H1 (cell line): Measurements from ENCODE around the gene RALGDS. TPM values are rescaled to one million over a fixed set of nuclear protein-coding genes. Genes with fewer than 3 reads are reported as not detected.

ENCODE experiments used
- CTCF ChIA-PET: fragments of 300-600 bp; sonication (Branson Sonifier 250); formaldehyde crosslinking; loops from one replicate; lab custom pipeline; 2021; ENCODE audit not compliant: partially characterized antibody; lab: Charles Lee
- POLR2A ChIA-PET: fragments of 300-600 bp; sonication (Branson Sonifier 250); formaldehyde crosslinking; loops from one replicate; lab custom pipeline; 2021; ENCODE audit warnings: inconsistent platforms; ENCODE audit not compliant: partially characterized antibody; lab: Charles Lee
- DNase-seq, 2 experiments: peaks; one replicate each; pipeline versions ENCODE4 v3.0.0 to v3.0.0-alpha.2; 2010 to 2022; ENCODE audit warnings: low spot score in 2 of 2, low read depth in 1 of 2, mixed read lengths in 1 of 2
- FAIRE-seq: peaks from 2 replicates; lab custom pipeline; 2011; peaks lifted over from hg19 to GRCh38; lab: Jason Lieb, UNC
- H2AFZ ChIP-seq: 2 replicates; pipeline ENCODE4 v1.8.1; 2012; ENCODE audit warnings: low read length, inconsistent platforms
- H2AK5ac ChIP-seq: 2 replicates; pipeline ENCODE4 v1.6.1; 2013; ENCODE audit warnings: low read depth, low read length
- H2BK120ac ChIP-seq: replicated peaks from 2 replicates; pipeline ENCODE3; 2013; ENCODE audit warnings: low read depth, low read length, inconsistent platforms
- H2BK12ac ChIP-seq: 2 replicates; pipeline ENCODE4 v1.6.1; 2013; ENCODE audit warnings: low read depth, low read length
- H2BK15ac ChIP-seq: 2 replicates; pipeline ENCODE4 v1.6.1; 2013; ENCODE audit warnings: low read length
- H2BK20ac ChIP-seq: 2 replicates; pipeline ENCODE4 v1.6.1; 2013; ENCODE audit warnings: low read length
- H2BK5ac ChIP-seq: 2 replicates; pipeline ENCODE4 v1.6.1; 2013; ENCODE audit warnings: low read depth, low read length
- H3K14ac ChIP-seq: 2 replicates; pipeline ENCODE4 v1.6.1; 2013; ENCODE audit warnings: inconsistent platforms; ENCODE audit not compliant: insufficient read length
- H3K18ac ChIP-seq: 2 replicates; pipeline ENCODE4 v1.6.1; 2013; ENCODE audit warnings: low read length; ENCODE audit errors: extremely low read depth
- H3K23ac ChIP-seq: 2 replicates; pipeline ENCODE4 v1.6.1; 2013; ENCODE audit warnings: inconsistent platforms; ENCODE audit not compliant: insufficient read length
- H3K23me2 ChIP-seq: 2 replicates; pipeline ENCODE4 v1.6.1; 2013; ENCODE audit warnings: low read depth, low read length
- H3K27ac ChIP-seq: 2 replicates; pipeline ENCODE4 v1.6.1; 2011; ENCODE audit warnings: low read depth, low read length, inconsistent platforms
- H3K27me3 ChIP-seq, 4 experiments: replicated peaks in 1 of 4; 1 replicate in 1 of 4; 2 replicates in 3 of 4; pipeline versions ENCODE4 v1.6.1 to v1.8.1; 2011 to 2013; ENCODE audit warnings: low read length in 3 of 4, mild to moderate bottlenecking in 3 of 4, inconsistent platforms in 2 of 4, mixed read lengths in 2 of 4, moderate library complexity in 1 of 4; ENCODE audit not compliant: control insufficient read depth in 3 of 4, insufficient read depth in 3 of 4; ENCODE audit errors: extremely low read depth in 1 of 4
- H3K36me3 ChIP-seq, 4 experiments: 2 replicates each; pipeline versions ENCODE4 v1.6.1 to v1.8.1; 2011 to 2013; ENCODE audit warnings: mild to moderate bottlenecking in 4 of 4, low read length in 3 of 4, moderate library complexity in 2 of 4, control low read depth in 1 of 4, inconsistent platforms in 1 of 4; ENCODE audit not compliant: insufficient read depth in 4 of 4, control insufficient read depth in 2 of 4
- H3K4ac ChIP-seq: replicated peaks from 2 replicates; pipeline ENCODE3; 2013; ENCODE audit warnings: low read length, low read depth, mixed read lengths, inconsistent platforms; ENCODE audit not compliant: insufficient read length
- H3K4me1 ChIP-seq, 4 experiments: replicated peaks in 1 of 4; 1 replicate in 1 of 4; 2 replicates in 3 of 4; pipeline versions ENCODE4 v1.6.1 to v1.8.1; 2011 to 2013; ENCODE audit warnings: low read length in 3 of 4, inconsistent platforms in 2 of 4, mixed read lengths in 1 of 4; ENCODE audit not compliant: insufficient read depth in 4 of 4, control insufficient read depth in 3 of 4
- H3K4me2 ChIP-seq, 2 experiments: 2 replicates each; pipeline versions ENCODE4 v1.6.1 to v1.8.1; 2011 to 2013; ENCODE audit warnings: low read depth in 2 of 2, low read length in 2 of 2, control low read depth in 1 of 2, inconsistent platforms in 1 of 2, mild to moderate bottlenecking in 1 of 2; ENCODE audit not compliant: insufficient read depth in 1 of 2
- H3K4me3 ChIP-seq, 4 experiments: fragments of 200-600, 300-600 bp in 1 of 4; sonication (generic), shearing (Covaris generic), sonication (Bioruptor Twin) in 1 of 4; 2 replicates each; pipeline versions ENCODE4 v1.5.1 to v1.8.1; 2011 to 2016; ENCODE audit warnings: low read length in 4 of 4, low read depth in 3 of 4, control low read depth in 2 of 4, inconsistent platforms in 2 of 4, mild to moderate bottlenecking in 2 of 4, mixed read lengths in 1 of 4, moderate library complexity in 1 of 4; ENCODE audit not compliant: insufficient read depth in 2 of 4; ENCODE audit errors: extremely low read depth in 1 of 4
- H3K56ac ChIP-seq: replicated peaks from 2 replicates; pipeline ENCODE3; 2013; ENCODE audit warnings: low read depth, mild to moderate bottlenecking, mixed read lengths, low read length, inconsistent platforms; ENCODE audit not compliant: insufficient read length
- H3K79me1 ChIP-seq: 2 replicates; pipeline ENCODE4 v1.6.1; 2013; ENCODE audit warnings: low read depth, low read length, control low read depth
- H3K79me2 ChIP-seq, 2 experiments: 2 replicates each; pipeline versions ENCODE4 v1.6.1 to v1.8.1; 2012 to 2013; ENCODE audit warnings: low read length in 2 of 2, mild to moderate bottlenecking in 2 of 2, inconsistent platforms in 1 of 2; ENCODE audit not compliant: insufficient read depth in 2 of 2, control insufficient read depth in 1 of 2
- H3K9ac ChIP-seq, 4 experiments: replicated peaks in 1 of 4; 1 replicate in 1 of 4; 2 replicates in 3 of 4; pipeline versions ENCODE4 v1.6.1 to v1.8.1; 2011 to 2013; ENCODE audit warnings: low read depth in 3 of 4, low read length in 3 of 4, control low read depth in 2 of 4, mild to moderate bottlenecking in 2 of 4, moderate library complexity in 2 of 4, inconsistent platforms in 1 of 4; ENCODE audit errors: extremely low read depth in 1 of 4
- H3K9me3 ChIP-seq, 2 experiments: 2 replicates each; pipeline versions ENCODE4 v1.6.1 to v1.8.1; 2012 to 2013; ENCODE audit warnings: mild to moderate bottlenecking in 2 of 2, moderate library complexity in 2 of 2, control low read depth in 1 of 2, inconsistent platforms in 1 of 2, low read depth in 1 of 2, low read length in 1 of 2, mixed read lengths in 1 of 2; ENCODE audit not compliant: insufficient read depth in 2 of 2
- H4K20me1 ChIP-seq, 2 experiments: replicated peaks in 1 of 2; 2 replicates each; pipeline versions ENCODE3 to v1.8.1; 2011 to 2013; ENCODE audit warnings: inconsistent platforms in 2 of 2, low read length in 2 of 2, mild to moderate bottlenecking in 1 of 2; ENCODE audit not compliant: insufficient read depth in 2 of 2, control insufficient read depth in 1 of 2
- H4K5ac ChIP-seq: 2 replicates; pipeline ENCODE4 v1.6.1; 2013; ENCODE audit warnings: low read length, low read depth, mixed read lengths, inconsistent platforms; ENCODE audit not compliant: insufficient read length
- H4K8ac ChIP-seq: 2 replicates; pipeline ENCODE4 v1.8.0; 2013; ENCODE audit warnings: mild to moderate bottlenecking, moderate library complexity, low read length, inconsistent platforms; ENCODE audit not compliant: insufficient read depth; ENCODE audit errors: extremely low read depth
- H4K91ac ChIP-seq: replicated peaks from 2 replicates; pipeline ENCODE3; 2013; ENCODE audit warnings: low read length, mixed read lengths, inconsistent platforms; ENCODE audit not compliant: insufficient read length
- SRF ChIP-seq: IDR thresholded peaks from 2 replicates; pipeline ENCODE4 v1.6.1; 2011; ENCODE audit warnings: mild to moderate bottlenecking, low read depth, low read length, moderate library complexity
- TCF12 ChIP-seq: IDR thresholded peaks from 2 replicates; pipeline ENCODE4 v1.6.1; 2011; ENCODE audit warnings: low read depth, mild to moderate bottlenecking, low read length
- TEAD4 ChIP-seq: IDR thresholded peaks from 2 replicates; pipeline ENCODE4 v1.6.1; 2012; ENCODE audit warnings: low read depth, low read length, inconsistent platforms, mixed read lengths
- WGBS, 2 experiments: shearing (Covaris generic) in 1 of 2; methylation state at CpG; one replicate each; pipeline versions ENCODE4 v1.1.6 to v1.1.7; 2013 to 2015; ENCODE audit warnings: low lambda C conversion rate in 2 of 2, mixed read lengths in 2 of 2, inconsistent platforms in 1 of 2, low coverage in 1 of 2, missing lambda C conversion rate in 1 of 2; ENCODE audit not compliant: insufficient replicate concordance in 2 of 2, insufficient coverage in 1 of 2, insufficient read length in 1 of 2; ENCODE audit errors: extremely low coverage in 1 of 2, missing lambda C conversion rate in 1 of 2; 5-methylcytosine and 5-hydroxymethylcytosine counted together
- polyA plus RNA-seq, 7 experiments: library from polyadenylated mRNA; depleted of rRNA in 3 of 7; stranded (reverse) in 5 of 7; unstranded in 2 of 7; fragments of >200 nt in 5 of 7; fragments of 200-250 nt in 2 of 7; gene quantifications; 1 replicate in 5 of 7; 2 replicates in 1 of 7; 4 replicates in 1 of 7; pipeline versions ENCODE4 v1.2.1 to v1.2.3, GENCODE V29; 2011 to 2013; ENCODE audit warnings: missing spikeins in 2 of 7, mixed read lengths in 2 of 7
- total RNA-seq: library from RNA; stranded (reverse); fragmentation: NEBNext Ultra II Directional; extraction: Animal tissue kit (Norgen Biotek cat#: 25700); gene quantifications from 2 replicates; pipeline ENCODE4 v1.2.1, GENCODE V29; 2021

The RALGDS gene
- total and polyA plus RNA-seq, 2 of the 8 experiments (the other 6 are each of a cell fraction or from before 2014, with no cell fraction given): 14.5 to 25.5 TPM

DNA sequence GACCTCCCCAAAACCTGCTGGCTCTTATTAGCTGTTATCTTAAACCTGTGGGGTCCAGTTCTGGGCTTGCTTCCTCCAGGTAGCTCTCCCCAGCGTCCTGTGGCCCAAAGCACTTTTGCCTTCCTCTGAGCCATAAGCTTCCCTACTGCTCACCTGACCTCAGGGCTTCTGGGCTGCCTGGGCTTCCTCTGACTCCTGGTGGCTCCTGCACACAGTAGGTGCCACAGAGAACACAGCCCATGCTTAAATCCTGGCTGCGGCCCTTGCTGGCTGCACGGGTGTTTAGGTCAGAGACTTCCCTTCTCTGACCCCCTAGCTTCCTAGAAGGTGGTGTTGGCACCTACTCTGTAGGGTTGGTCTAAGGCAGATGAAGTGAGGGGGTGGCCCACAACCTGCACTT lies 2.5 kb downstream of the RALGDS start:
- FAIRE-seq (no peak), DNase-seq (no peak)
- Histone ChIP-seq H3K27ac (no peak overlapping the region), H3K23me2 (peaks cover 9% of the 10 kb centered on the region; the same call in 1 of the 2 replicates), H3K4me1 (peaks cover 0 to 17% (median 8%) of the 10 kb centered on the region in 4 experiments; a peak in 6 of 7 replicates), H4K8ac (no peak overlapping the region; the same call in 1 of the 2 replicates), H3K27me3 (peaks cover 0 to 48% (median 32%) of the 10 kb centered on the region in 4 experiments; a peak in 5 of 7 replicates), H3K18ac (no peak overlapping the region), H3K23ac (no peak overlapping the region), H2BK5ac (no peak overlapping the region), H3K9ac (no peak overlapping the region), H3K14ac (no peak overlapping the region), H2BK12ac (no peak overlapping the region), H3K79me1 (no peaks in the 10 kb centered on the region), H4K20me1 (peaks cover 40 to 49% of the 10 kb centered on the region in 2 experiments), H3K4ac (no peak overlapping the region), H2AFZ (no peak overlapping the region), H3K4me2 (no peak overlapping the region), H3K56ac (no peak overlapping the region), H3K79me2 (no peaks in the 10 kb centered on the region), H3K9me3 (no peaks in the 10 kb centered on the region), H3K36me3 (no peaks in the 10 kb centered on the region), H4K5ac (no peak overlapping the region), H2BK15ac (no peak overlapping the region), H3K4me3 (no peak overlapping the region), H2BK120ac (no peak overlapping the region), H2BK20ac (no peak overlapping the region), H4K91ac (no peak overlapping the region), H2AK5ac (no peak overlapping the region)
- ChIA-PET POLR2A (interaction anchor here (1.1 to 3.4 kb wide), 3 partner anchors 22 to 30 kb away, joined by 3 to 13 read pairs (median 3); no protein-coding TSS in a partner anchor), CTCF (interaction anchor here (0.7 to 19.3 kb wide), 11 partner anchors 9 to 120 kb away, joined by 3 to 337 read pairs (median 4); no protein-coding TSS in a partner anchor)
- TF ChIP-seq SRF: no peak
- TF ChIP-seq TCF12: no peak
- TF ChIP-seq TEAD4: no peak
- 82% methylated on average over 3 of the region's 3 CpGs; no CpG with 5 or more reads in 1 of the 2 experiments for whole genome bisulfite sequencing, 2 experiments
